ENCODE data around the gene UNC5C.
A peak's percentile ranks its signal among the peaks of the same experiment; 100 is the strongest.

UNC5C gene

GRCh38 chr4:95398217-95398616, 150.6 kb downstream of the UNC5C start:
- peaks cover 7% of the 10 kb centered on the region for H3K4me1 ChIP-seq (ENCODE audit: control insufficient read depth, insufficient read depth, low read length)
- H3K27ac ChIP-seq (ENCODE audit: extremely low read depth, low read depth, low read length): no peak overlapping the region
- TF ChIP-seq ZNF837 (tag by site-specific recombination; IDR thresholded peaks at IDR 0.05): no peak
- no peak for TF ChIP-seq KLF7 (tag by site-specific recombination; IDR thresholded peaks at IDR 0.05; ENCODE audit: borderline replicate concordance)
- TF ChIP-seq ZFP41 (tag by site-specific recombination; IDR thresholded peaks at IDR 0.05; ENCODE audit: borderline replicate concordance): no peak
- TF ChIP-seq ZNF335 (tag by site-specific recombination; conservative IDR thresholded peaks at IDR 0.05): no peak
- TF ChIP-seq ZNF549 (tag by site-specific recombination; IDR thresholded peaks at IDR 0.05): no peak
- H3K36me3 ChIP-seq (ENCODE audit: control insufficient read depth in 2 of 2, insufficient read depth in 1 of 2, low read length in 2 of 2): no peaks in the 10 kb centered on the region
- H3K9me3 ChIP-seq (ENCODE audit: control insufficient read depth, insufficient read depth, low read depth, low read length): no peaks in the 10 kb centered on the region
- ChIA-PET POLR2A (no interaction called here), CTCF (no interaction called here)
- no peak overlapping the region for H3K4me3 ChIP-seq (ENCODE audit: low read depth, low read length)

- CTCF ChIA-PET: interaction anchor here (1.0 kb wide), 1 partner anchor 9 kb away, joined by 3 read pairs; no protein-coding TSS in a partner anchor
- H3K27ac ChIP-seq (ENCODE audit: extremely low read depth, low read depth, low read length): no peak overlapping the region
- no peaks in the 10 kb centered on the region for H3K9me3 ChIP-seq (ENCODE audit: control insufficient read depth, insufficient read depth, low read depth, low read length)
- H3K36me3 ChIP-seq (ENCODE audit: control insufficient read depth in 2 of 2, insufficient read depth in 1 of 2, low read length in 2 of 2): no peaks in the 10 kb centered on the region
- TF ChIP-seq REST (tag by site-specific recombination; IDR thresholded peaks at IDR 0.05) (peak; percentile 91), ZNF138 (tag by site-specific recombination; IDR thresholded peaks at IDR 0.05; ENCODE audit: borderline replicate concordance) (no peak)
- H3K4me1 ChIP-seq (ENCODE audit: control insufficient read depth, insufficient read depth, low read length): peaks cover 7% of the 10 kb centered on the region
- H3K4me3 ChIP-seq (ENCODE audit: low read depth, low read length): no peak overlapping the region
- POLR2A ChIA-PET: no interaction called here
Observed at GRCh38 chr4:95394752-95395306, 153.9 kb downstream of the UNC5C start.

GRCh38 chr4:95393821-95394220, 155.0 kb downstream of the UNC5C start:
- peaks cover 7% of the 10 kb centered on the region for H3K4me1 ChIP-seq (ENCODE audit: control insufficient read depth, insufficient read depth, low read length)
- H3K4me3 ChIP-seq (ENCODE audit: low read depth, low read length): no peak overlapping the region
- POLR2A ChIA-PET: no interaction called here
- no peak overlapping the region for H3K27ac ChIP-seq (ENCODE audit: extremely low read depth, low read depth, low read length)
- H3K36me3 ChIP-seq (ENCODE audit: control insufficient read depth in 2 of 2, insufficient read depth in 1 of 2, low read length in 2 of 2): no peaks in the 10 kb centered on the region
- no peak for TF ChIP-seq ZNF777 (tag by site-specific recombination; IDR thresholded peaks at IDR 0.05; ENCODE audit: borderline replicate concordance)
- TF ChIP-seq ZNF704 (tag by site-specific recombination; IDR thresholded peaks at IDR 0.05): no peak
- no peak for TF ChIP-seq ZBTB20 (tag by site-specific recombination; IDR thresholded peaks at IDR 0.05)
- TF ChIP-seq OVOL3 (tag by site-specific recombination; IDR thresholded peaks at IDR 0.05): no peak
- no peak for TF ChIP-seq RBAK (tag by site-specific recombination; IDR thresholded peaks at IDR 0.05)
- no peak for TF ChIP-seq ZBTB6 (tag by site-specific recombination; IDR thresholded peaks at IDR 0.05)
- TF ChIP-seq TRIM28 (IDR thresholded peaks at IDR 0.05; ENCODE audit: borderline replicate concordance, low read length): no peak
- no peak for TF ChIP-seq ZNF830 (tag by site-specific recombination; IDR thresholded peaks at IDR 0.05; ENCODE audit: low read depth)
- TF ChIP-seq ZNF248 (tag by site-specific recombination; IDR thresholded peaks at IDR 0.05): no peak
- TF ChIP-seq ZNF416 (tag by site-specific recombination; IDR thresholded peaks at IDR 0.05): no peak
- H3K9me3 ChIP-seq (ENCODE audit: control insufficient read depth, insufficient read depth, low read depth, low read length): no peaks in the 10 kb centered on the region
- CTCF ChIA-PET: no interaction called here

Measured in HEK293 (cell line).